ENCODE measurements around the gene RBM18.

DNA sequence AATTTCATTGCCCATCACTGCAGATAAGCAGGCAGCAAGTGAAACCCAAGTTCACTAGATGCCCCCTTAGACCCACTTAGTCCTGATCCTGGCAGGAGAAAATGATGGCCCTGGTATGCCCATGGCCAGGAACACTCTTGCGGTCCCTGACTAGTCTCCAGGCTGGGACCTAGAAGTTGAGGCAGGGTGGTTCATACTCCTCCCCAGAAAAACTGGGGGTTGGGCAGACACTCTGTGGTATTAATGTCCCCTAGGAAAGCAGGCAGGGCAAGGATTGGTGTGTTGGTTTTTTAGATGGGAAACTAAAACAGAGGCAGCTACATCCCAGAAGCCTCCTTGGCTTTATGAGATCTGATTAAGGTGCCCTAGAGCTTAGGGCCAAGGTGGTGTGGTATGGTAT is 49.0 kb downstream of the RBM18 start:
- TF ChIP-seq, protein P1, sequence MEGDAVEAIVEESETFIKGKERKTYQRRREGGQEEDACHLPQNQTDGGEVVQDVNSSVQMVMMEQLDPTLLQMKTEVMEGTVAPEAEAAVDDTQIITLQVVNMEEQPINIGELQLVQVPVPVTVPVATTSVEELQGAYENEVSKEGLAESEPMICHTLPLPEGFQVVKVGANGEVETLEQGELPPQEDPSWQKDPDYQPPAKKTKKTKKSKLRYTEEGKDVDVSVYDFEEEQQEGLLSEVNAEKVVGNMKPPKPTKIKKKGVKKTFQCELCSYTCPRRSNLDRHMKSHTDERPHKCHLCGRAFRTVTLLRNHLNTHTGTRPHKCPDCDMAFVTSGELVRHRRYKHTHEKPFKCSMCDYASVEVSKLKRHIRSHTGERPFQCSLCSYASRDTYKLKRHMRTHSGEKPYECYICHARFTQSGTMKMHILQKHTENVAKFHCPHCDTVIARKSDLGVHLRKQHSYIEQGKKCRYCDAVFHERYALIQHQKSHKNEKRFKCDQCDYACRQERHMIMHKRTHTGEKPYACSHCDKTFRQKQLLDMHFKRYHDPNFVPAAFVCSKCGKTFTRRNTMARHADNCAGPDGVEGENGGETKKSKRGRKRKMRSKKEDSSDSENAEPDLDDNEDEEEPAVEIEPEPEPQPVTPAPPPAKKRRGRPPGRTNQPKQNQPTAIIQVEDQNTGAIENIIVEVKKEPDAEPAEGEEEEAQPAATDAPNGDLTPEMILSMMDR (IDR thresholded peaks at IDR 0.05): no peak
- TF ChIP-seq, protein P2, sequence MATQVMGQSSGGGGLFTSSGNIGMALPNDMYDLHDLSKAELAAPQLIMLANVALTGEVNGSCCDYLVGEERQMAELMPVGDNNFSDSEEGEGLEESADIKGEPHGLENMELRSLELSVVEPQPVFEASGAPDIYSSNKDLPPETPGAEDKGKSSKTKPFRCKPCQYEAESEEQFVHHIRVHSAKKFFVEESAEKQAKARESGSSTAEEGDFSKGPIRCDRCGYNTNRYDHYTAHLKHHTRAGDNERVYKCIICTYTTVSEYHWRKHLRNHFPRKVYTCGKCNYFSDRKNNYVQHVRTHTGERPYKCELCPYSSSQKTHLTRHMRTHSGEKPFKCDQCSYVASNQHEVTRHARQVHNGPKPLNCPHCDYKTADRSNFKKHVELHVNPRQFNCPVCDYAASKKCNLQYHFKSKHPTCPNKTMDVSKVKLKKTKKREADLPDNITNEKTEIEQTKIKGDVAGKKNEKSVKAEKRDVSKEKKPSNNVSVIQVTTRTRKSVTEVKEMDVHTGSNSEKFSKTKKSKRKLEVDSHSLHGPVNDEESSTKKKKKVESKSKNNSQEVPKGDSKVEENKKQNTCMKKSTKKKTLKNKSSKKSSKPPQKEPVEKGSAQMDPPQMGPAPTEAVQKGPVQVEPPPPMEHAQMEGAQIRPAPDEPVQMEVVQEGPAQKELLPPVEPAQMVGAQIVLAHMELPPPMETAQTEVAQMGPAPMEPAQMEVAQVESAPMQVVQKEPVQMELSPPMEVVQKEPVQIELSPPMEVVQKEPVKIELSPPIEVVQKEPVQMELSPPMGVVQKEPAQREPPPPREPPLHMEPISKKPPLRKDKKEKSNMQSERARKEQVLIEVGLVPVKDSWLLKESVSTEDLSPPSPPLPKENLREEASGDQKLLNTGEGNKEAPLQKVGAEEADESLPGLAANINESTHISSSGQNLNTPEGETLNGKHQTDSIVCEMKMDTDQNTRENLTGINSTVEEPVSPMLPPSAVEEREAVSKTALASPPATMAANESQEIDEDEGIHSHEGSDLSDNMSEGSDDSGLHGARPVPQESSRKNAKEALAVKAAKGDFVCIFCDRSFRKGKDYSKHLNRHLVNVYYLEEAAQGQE (IDR thresholded peaks at IDR 0.05; ENCODE audit: insufficient read depth in 1 of 2, low read depth in 2 of 2, low read length in 1 of 2): no peak

All from Panc1 (cell line).